GM18499 (cell line): ENCODE results near the gene EXOG.

Source experiments
- ATAC-seq: cut with Tn5 transposase; IDR thresholded peaks from one replicate; pipeline ENCODE4 v1.9.1; 2021; ENCODE audit warnings: moderate number of reproducible peaks; ENCODE audit not compliant: insufficient read depth, unreplicated experiment

Gene EXOG

DNA sequence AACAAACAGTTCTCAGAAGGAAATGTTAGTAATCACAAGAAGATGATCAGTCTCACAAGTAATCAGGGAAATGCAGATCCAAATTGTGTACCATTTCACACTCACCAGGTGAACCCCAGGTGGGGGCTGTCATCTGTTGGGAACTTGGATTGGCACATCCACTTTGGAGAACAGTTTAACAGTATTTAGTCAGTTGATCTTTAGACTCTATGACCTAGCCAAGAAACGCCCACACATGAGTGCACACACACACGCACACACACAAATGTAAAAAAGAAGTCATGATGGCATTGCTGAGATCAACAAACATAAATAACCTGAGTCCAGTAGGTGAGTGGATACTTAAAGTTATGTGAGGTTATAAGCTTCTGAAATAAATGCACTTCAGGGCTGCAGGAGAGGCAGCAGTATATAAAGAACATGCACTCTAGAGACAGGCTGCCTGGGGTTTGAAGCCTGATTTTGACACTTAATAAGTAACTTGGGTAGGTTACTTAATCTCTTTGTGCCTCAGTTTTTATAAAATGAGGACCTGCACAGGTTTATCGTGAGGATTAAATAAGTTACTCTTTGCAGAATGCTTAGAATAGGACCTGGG, 24.8 kb upstream of the EXOG start:
- no peak for ATAC-seq

DNA sequence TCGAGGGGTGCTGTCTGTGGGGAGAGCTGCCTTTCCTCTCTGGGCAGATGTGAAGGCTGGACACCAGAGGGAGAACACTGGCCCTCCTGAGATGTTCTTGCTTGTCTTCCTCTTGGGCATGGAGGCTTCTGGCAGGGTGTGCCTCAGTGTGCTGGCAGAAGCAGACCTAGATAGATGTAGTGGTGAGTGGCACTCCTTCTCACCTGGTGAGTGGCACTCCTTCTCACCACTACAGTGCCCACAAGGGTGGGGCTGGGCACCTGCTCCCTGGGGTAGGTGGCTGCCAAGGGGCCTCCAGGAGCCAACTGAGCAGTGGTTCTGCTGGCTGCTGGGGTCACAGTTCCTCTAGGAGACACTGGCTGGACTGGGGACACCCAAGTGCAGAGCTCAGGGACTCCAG, 23.8 kb upstream of the EXOG start:
- ATAC-seq: no peak

DNA sequence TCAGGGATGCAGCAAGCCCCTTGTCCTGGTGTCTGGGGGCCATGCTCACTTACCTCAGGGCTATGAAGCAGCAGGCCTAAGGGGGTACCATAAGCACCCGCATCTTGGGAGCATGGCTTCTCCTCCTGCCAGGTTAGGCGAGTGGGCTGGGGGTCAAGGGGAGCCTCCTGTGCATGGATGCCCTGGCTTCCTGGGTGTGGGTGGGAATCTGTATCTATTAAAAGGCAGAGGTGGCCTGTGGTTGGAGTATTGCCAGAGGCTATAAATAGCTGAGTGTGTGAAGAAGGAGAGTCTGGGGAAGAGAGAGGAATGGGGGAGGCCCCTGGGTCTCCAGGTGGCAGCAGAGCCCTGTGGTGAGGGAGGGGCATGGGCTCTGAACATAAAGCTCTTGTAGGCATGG, 22.9 kb upstream of the EXOG start:
- no peak for ATAC-seq

DNA sequence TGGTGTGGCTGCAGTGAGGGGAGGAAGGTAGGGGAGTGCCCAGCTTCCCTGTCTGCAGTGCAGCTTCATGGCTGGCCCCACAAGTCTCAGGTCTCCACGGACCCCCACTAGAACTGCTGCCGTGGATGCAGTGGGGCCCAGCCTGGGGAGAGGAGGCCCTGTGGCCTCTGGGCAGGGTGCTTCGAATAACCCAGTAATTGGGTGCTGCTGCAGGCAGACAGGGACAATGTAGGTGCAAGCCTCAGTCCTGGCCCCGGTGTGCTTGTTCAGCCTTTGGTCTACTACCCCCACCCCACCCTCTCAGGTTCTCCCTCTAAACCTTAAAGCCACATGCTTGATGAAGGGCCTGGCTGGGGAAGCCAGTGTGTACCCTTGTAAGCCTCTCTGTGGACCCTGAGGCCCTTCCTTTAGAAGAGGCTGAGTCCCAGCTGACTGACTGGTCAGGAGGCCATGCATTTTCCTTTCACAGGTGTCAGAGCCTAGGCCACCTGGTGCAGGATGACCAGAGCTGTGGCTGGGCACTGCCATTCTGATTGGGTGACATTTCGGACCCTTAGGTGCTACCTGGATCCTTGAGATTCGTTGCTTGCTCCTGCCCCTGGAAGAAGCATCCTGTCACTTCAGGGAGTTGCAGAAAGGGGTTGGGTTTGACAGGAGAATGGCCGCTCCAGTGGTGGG, 21.1 kb upstream of the EXOG start:
- no peak for ATAC-seq

DNA sequence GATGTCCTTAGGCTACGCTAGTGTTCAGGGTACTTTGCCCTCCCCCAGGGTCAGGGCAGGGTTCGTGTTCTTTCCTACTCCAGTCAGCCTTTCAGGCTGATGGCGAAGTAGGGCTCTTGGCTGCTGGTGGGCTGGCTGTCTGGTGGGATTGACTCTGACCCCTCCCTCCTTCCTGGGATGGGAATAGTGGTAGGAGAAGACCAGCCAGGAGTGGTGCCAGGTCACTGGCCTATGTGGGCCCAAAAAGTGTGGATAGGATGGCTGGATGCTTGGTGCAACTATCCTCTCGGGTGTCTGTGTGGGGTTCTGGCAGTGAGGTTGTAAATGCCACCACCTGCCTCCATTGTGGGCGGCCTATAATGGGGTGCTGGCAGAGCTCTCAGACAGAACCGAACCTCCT, 20.4 kb upstream of the EXOG start:
- ATAC-seq: no peak

DNA sequence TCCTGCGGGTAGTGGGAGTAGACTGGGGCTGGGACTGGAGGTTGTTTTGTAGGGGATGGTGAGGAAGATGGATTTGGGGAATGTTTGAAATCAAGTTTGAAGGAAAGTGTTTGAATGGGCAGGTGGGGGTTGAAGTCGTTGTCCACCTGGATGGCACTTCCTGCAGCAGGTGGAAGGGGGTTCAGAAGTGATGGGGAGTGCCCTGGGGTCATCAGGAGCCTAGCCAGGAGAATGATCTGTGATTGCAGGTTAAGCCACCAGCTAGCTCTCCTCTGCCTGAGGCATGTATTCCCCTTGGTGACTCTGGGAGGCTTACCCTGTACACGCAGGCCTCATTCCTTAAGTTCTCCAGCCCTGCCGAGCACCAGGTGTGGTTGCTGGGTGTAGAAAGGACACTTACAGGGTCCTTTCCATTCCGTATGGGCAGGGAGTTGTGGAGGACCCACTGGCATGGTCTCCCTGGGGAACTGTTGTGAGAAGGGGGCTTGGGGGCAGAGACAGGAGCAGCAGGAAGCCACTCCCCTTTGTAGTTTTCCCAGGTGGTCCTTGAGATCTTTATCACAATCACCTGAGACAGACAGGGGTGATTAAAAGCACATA, 19.9 kb upstream of the EXOG start:
- ATAC-seq: no peak

DNA sequence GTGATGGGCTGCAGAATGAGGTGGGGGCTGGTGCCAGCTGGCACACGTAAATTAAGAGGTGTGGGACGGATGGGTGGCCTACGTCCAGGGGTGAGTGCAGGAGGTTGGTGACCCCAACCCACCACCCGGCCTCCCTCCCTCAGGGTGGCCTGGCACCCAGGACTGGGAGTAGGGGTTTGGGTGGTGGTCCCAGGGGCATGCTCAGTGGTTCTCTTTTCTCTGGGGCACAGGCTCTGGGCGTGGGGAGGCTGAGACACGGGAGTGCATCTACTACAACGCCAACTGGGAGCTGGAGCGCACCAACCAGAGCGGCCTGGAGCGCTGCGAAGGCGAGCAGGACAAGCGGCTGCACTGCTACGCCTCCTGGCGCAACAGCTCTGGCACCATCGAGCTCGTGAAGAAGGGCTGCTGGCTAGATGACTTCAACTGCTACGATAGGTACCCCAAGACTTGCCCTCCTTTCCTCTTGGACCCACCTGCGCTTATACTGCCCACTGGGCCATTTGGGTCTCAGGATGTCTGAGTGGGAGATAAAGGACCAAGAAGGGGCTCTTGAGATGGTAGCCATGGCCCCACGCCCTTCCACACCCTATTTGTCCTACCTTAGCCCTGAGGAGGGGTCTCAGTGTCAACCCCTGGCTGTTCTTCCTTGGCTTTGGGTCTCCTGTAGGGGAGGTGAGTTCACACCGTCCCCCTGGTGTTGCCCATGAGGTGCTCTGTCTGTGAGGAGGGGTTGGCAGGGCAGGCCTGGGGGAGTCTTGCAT, 18.9 kb upstream of the EXOG start:
- no peak for ATAC-seq

DNA sequence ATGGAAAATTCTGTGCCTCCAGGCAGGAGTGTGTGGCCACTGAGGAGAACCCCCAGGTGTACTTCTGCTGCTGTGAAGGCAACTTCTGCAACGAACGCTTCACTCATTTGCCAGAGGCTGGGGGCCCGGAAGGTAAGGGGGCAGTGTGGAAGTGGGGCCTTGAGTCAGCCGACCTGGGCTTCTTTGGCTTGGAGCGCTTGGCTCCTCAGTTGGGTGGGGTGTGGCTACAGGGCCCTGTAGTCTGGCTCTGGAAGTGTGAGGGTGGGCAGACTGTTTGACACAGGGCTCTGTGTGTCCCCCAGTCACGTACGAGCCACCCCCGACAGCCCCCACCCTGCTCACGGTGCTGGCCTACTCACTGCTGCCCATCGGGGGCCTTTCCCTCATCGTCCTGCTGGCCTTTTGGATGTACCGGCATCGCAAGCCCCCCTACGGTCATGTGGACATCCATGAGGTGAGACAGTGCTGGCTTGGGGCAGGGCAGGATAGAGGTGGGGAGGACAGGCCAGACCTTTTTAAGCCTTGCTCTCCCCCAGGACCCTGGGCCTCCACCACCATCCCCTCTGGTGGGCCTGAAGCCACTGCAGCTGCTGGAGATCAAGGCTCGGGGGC, 18.2 kb upstream of the EXOG start:
- ATAC-seq: no peak

DNA sequence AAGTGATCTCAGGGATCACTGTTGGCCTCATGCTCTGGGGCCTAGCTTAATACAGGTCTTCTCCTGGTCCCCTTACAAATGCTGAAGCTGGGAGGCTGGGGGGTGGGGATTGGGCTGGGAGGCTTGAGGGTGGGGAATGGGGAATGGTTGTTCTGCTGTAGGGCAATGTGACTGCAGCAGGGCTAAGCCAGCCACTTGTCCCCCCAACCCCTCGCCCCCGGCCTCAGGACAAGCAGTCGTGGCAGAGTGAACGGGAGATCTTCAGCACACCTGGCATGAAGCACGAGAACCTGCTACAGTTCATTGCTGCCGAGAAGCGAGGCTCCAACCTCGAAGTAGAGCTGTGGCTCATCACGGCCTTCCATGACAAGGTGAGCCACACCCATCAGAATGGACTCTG, 17.2 kb upstream of the EXOG start:
- ATAC-seq: no peak

DNA sequence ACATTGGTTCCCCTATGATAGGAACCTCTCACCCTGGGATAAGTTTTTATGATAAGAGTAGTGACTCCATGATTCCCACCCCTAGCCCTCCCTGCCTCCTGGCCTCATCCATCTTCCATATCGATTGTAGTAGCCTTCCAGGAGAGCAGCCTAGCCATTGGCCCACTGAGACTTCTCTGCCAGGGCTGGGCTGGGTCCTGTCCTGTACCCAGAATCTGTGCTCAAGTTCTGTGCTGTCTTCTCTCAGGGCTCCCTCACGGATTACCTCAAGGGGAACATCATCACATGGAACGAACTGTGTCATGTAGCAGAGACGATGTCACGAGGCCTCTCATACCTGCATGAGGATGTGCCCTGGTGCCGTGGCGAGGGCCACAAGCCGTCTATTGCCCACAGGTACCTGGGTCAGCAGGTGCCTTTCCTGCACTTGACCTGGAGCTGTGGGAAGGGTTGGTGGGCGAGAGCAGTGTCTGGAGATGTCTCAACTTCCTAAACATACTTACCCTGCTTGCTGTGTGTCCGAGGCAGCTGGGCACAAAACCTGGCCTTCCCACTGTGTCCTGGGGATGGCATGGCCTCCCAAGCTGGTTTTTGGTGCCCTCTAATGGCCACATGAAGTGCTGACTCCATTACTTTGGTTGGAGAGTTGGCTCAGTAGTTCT, 16.6 kb upstream of the EXOG start:
- ATAC-seq: no peak

DNA sequence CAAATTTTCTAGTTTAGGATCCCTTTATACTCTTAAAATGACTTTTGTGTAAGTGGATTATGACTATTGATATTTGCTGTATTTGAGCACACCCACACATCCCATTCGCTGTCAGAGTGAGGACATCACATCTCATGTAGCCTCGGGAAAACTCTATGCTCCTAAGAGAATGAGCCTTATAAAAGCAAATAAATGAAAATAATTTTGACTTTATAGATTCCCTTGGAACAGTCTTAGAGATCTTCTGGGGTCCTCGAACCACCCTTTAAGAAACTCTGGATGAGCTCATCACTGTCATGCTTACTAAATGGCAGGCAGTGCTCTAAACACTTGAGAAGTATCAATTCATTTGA, 16.1 kb upstream of the EXOG start:
- no peak for ATAC-seq

DNA sequence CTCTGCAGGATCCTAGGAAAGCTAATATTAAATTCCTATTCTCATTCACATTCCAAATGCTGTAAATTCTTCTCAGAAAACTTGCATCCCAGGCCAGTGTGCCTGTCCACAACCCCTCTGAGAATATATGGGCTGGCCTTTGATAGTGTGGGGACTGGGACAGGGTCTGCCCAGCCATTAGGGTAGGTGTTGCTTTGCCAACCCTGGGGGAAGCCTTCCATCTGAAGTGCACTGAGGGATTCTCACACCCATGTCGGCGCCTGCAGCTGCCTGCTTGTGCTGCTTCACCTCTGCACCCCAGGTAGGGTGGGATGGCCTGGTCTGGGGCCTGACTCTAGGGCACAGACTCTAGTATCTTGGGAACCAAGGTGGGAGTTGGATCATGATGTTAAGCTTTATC, 15.2 kb upstream of the EXOG start:
- no peak for ATAC-seq

DNA sequence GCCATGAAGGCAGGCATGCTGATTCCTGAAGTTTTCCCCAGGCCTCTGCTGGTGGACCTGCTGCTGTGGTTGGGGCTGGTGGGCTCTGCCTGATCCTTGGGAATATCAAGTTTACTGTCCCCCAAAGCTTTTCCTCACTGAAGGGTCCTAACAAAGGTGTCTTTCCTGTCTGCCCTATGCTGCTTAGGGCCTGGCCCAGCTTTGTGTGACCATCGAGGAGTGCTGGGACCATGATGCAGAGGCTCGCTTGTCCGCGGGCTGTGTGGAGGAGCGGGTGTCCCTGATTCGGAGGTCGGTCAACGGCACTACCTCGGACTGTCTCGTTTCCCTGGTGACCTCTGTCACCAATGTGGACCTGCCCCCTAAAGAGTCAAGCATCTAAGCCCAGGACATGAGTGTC, 13.2 kb upstream of the EXOG start:
- no peak for ATAC-seq

DNA sequence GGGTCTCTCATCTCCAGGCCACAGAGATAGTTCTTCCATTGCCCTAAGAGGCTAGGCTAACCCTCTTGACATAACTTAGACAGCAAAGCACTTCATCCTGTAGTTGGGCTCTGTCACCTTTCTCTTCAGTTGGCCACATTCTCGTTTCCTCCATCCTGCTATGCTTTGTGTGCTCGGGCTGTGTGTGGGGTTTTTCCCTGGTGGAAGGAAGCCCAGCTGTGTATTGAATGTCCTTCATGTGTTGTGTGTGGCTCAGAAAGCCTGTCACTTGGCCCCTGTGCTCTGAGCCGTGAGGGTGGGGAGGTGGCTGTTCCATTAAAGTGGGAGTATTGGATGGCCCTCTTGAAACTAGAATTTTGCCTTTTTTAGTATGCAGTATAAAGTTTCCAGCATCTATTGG, 8.8 kb upstream of the EXOG start:
- no peak for ATAC-seq

DNA sequence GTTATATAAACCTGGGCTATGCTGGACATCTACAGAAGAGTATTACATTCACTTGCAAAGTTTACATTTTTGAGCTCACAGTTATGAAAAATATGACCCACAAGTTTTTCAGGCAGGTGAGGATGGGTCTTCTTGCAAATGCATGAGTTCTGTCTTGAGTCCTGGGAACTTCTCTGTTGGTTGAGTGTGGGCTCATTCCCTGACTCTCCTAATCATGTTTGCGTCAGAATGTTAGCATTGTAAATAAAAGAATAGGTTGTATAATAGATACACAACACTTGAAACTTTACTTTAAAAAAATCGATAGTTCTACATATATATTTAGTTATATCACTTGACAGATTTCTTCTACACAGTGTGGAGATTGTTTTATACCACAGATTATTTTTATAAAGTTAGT, 7.2 kb upstream of the EXOG start:
- no peak for ATAC-seq

DNA sequence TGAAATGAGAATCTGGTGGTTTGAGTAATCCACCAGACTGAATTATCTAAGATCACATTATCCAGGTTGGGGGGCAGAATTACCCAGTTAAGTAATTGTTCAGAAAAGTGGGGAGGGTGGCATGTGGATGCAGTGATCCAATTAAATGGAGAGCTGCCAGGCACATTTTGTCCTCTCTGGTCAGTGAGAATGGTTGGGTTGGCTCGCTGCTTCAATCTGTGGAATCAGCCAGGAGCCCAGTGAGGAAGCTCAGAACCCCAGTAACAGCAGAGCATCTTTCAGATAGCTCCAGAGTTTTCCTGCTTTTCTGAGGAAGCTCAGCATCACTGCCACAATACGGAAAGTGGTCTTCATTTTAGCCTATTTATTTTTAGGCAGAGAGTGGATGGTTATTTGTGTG, 6.4 kb upstream of the EXOG start:
- no peak for ATAC-seq

DNA sequence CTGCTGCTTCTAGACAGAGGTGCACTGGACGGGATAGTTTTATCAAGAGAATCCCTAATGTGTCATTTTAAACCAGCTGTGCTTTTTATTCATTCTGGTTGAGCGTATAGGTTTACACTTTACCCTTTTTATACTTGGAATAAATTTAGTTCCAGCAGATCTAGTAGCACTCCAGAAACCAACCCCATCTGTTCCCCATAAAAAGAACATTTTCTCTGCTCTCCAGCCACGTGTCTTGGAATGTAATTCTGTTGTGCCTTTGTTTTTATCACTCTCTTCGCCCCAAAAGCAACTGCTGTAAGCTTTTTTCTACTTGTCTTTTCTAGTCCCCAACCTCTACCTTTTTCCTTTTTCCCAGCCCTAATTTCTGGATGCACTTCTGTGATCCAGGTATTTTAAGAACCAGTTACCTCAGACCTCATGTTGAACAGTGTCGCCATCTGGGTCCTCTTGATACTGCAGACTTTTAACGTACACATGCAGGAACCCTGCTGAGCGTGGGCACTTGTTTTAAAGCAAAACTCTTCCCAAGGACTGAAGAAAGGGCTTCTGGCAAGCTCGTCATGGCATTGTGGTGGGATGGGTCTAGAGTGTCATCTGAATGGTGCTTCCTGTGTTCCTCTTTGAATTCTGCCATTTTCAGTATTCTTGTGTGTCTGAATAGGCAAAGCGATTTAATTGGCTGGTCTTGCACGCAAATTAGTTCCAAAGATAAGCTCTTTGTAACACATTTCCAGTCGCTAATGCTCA, 5.7 kb upstream of the EXOG start:
- no peak for ATAC-seq

DNA sequence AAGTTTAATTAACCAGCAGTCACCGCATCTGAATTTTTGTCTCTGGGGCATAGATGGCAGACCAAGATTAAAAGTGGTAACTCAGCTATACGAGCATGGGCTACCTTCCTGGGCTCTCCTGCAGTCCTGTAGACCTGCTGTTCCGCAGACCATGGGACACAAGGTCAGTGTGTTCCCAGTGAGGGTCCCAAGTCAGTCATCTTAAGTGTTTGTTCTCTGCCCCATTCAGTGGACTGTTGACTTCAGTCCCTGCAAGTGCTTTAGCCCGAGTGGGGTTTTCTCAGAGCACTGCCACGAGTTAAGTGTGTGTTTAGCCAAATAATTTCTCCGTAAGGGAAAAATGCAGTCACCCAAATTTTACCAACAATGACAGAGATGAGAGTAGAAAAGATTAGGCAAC, 4.9 kb upstream of the EXOG start:
- no peak for ATAC-seq

DNA sequence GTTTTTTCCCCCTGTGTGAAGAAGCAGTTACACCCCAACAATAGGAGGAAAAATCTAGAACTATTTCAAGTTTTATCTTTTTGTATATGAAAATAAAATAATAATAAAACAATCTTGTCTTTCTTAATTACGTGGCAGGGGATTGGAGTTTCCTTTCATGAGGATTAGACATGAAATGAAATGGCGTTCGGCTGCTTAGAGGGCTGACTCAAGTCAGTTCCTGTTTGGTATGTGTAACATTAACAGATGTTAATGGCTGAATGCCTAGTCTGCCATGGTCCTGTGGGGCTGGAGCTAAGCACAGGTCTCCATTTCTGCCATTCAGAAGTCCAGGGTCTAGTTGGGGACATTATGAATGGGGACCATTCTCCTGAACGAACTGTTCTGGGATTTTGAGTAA, 3.1 kb upstream of the EXOG start:
- ATAC-seq: no peak

DNA sequence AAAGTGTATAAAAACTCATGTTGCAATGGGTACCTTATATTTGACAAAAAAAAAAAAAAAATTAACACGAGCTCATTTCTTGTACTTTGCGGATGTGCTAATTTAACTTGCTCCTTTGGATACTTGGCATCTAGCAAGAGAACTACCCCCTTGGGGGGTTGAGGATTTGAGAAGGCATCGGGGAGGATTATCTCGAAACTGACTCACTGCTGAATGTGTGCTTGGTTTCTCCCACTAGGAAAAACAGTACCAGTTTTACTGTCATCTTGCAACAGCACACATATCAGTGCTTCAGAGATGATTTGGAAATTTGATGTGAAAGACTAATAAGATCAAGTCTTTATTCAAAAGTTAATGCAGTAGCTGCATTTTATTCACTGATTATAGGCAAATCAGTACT, 891 bp downstream of the EXOG start:
- ATAC-seq: no peak
